HEK293 (cell line): Measurements from ENCODE around the gene PROSER3.

Experiments
- GLIS1 ChIP-seq: fragments of 450-650 bp; formaldehyde crosslinking; IDR thresholded peaks from 2 replicates; pipeline ENCODE4 v1.5.1; 2016; ENCODE audit warnings: missing biosample characterization, missing genetic modification characterization
- GLIS2 ChIP-seq: fragments of 450-650 bp; formaldehyde crosslinking; IDR thresholded peaks from 2 replicates; pipeline ENCODE4 v1.5.1; 2016; ENCODE audit warnings: missing biosample characterization, missing genetic modification characterization
- HOXA7 ChIP-seq: sonication (generic); formaldehyde crosslinking; IDR thresholded peaks from 2 replicates; pipeline ENCODE4 v1.8.1; 2022; ENCODE audit warnings: missing genetic modification reagents, borderline replicate concordance
- KLF16 ChIP-seq: fragments of 450-650 bp; formaldehyde crosslinking; IDR thresholded peaks from 2 replicates; pipeline ENCODE4 v1.5.1; 2017; ENCODE audit warnings: missing biosample characterization, missing genetic modification characterization
- MYNN ChIP-seq: fragments of 450-650 bp; formaldehyde crosslinking; IDR thresholded peaks from 2 replicates; pipeline ENCODE4 v1.5.1; 2016; ENCODE audit warnings: missing biosample characterization, missing genetic modification characterization, borderline replicate concordance
- OSR2 ChIP-seq: fragments of 450-650 bp; formaldehyde crosslinking; IDR thresholded peaks from 2 replicates; pipeline ENCODE4 v1.5.1; 2016; ENCODE audit warnings: missing biosample characterization, missing genetic modification characterization
- REPIN1 ChIP-seq: fragments of 450-650 bp; formaldehyde crosslinking; IDR thresholded peaks from 2 replicates; pipeline ENCODE4 v1.5.1; 2017; ENCODE audit warnings: missing biosample characterization, missing genetic modification characterization, low read depth
- WT1 ChIP-seq: fragments of 450-650 bp; formaldehyde crosslinking; IDR thresholded peaks from 2 replicates; pipeline ENCODE4 v1.5.1; 2016; ENCODE audit warnings: missing biosample characterization, missing genetic modification characterization
- ZBTB48 ChIP-seq: fragments of 450-650 bp; formaldehyde crosslinking; IDR thresholded peaks from 2 replicates; pipeline ENCODE4 v1.5.1; 2016; ENCODE audit warnings: missing biosample characterization, missing genetic modification characterization
- ZFP37 ChIP-seq: fragments of 450-650 bp; formaldehyde crosslinking; IDR thresholded peaks from 2 replicates; pipeline ENCODE4 v1.5.1; 2016; ENCODE audit warnings: missing biosample characterization, missing genetic modification characterization
- ZIC2 ChIP-seq: fragments of 450-650 bp; formaldehyde crosslinking; IDR thresholded peaks from 2 replicates; pipeline ENCODE4 v1.5.1; 2016; ENCODE audit warnings: missing biosample characterization, missing genetic modification characterization
- ZNF10 ChIP-seq: fragments of 450-650 bp; formaldehyde crosslinking; IDR thresholded peaks from 2 replicates; pipeline ENCODE4 v1.5.1; 2017; ENCODE audit warnings: missing biosample characterization, missing genetic modification characterization
- ZNF114 ChIP-seq: fragments of 450-650 bp; formaldehyde crosslinking; IDR thresholded peaks from 2 replicates; pipeline ENCODE4 v1.5.0; 2017; ENCODE audit warnings: missing biosample characterization, missing genetic modification characterization
- ZNF146 ChIP-seq: fragments of 450-650 bp; formaldehyde crosslinking; IDR thresholded peaks from 2 replicates; pipeline ENCODE4 v1.5.1; 2016; ENCODE audit warnings: missing biosample characterization, missing genetic modification characterization
- ZNF211 ChIP-seq: fragments of 450-650 bp; formaldehyde crosslinking; IDR thresholded peaks from 2 replicates; pipeline ENCODE4 v1.5.1; 2016; ENCODE audit warnings: low read depth, missing biosample characterization, missing genetic modification characterization
- ZNF24 ChIP-seq: fragments of 450-650 bp; formaldehyde crosslinking; IDR thresholded peaks from 2 replicates; pipeline ENCODE4 v1.5.1; 2016; ENCODE audit warnings: missing biosample characterization, missing genetic modification characterization
- ZNF248 ChIP-seq: fragments of 450-650 bp; formaldehyde crosslinking; IDR thresholded peaks from 2 replicates; pipeline ENCODE4 v1.5.1; 2017; ENCODE audit warnings: missing biosample characterization, missing genetic modification characterization
- ZNF366 ChIP-seq: fragments of 450-650 bp; formaldehyde crosslinking; conservative IDR thresholded peaks from 2 replicates; pipeline ENCODE4 v1.5.1; 2016; ENCODE audit warnings: missing biosample characterization, missing genetic modification characterization
- ZNF37A ChIP-seq: fragments of 450-650 bp; IDR thresholded peaks from 2 replicates; pipeline ENCODE4 v1.5.1; 2018; ENCODE audit warnings: missing biosample characterization, missing genetic modification characterization
- ZNF423 ChIP-seq: fragments of 450-650 bp; formaldehyde crosslinking; IDR thresholded peaks from 2 replicates; pipeline ENCODE4 v1.5.1; 2016; ENCODE audit warnings: missing biosample characterization, missing genetic modification characterization
- ZNF549 ChIP-seq: fragments of 450-650 bp; IDR thresholded peaks from 2 replicates; pipeline ENCODE4 v1.5.1; 2018; ENCODE audit warnings: missing biosample characterization, missing genetic modification characterization, mild to moderate bottlenecking, inconsistent platforms, moderate library complexity
- ZNF677 ChIP-seq: fragments of 450-650 bp; IDR thresholded peaks from 2 replicates; pipeline ENCODE4 v1.5.0; 2018; ENCODE audit warnings: missing biosample characterization, mild to moderate bottlenecking, missing genetic modification characterization, moderate library complexity
- ZNF747 ChIP-seq: fragments of 450-650 bp; formaldehyde crosslinking; IDR thresholded peaks from 2 replicates; pipeline ENCODE4 v1.5.1; 2016; ENCODE audit warnings: missing biosample characterization, missing genetic modification characterization
- ZNF76 ChIP-seq: fragments of 450-650 bp; formaldehyde crosslinking; IDR thresholded peaks from 2 replicates; pipeline ENCODE4; 2016; ENCODE audit warnings: low read depth, missing biosample characterization, missing genetic modification characterization, borderline replicate concordance
- ZNF777 ChIP-seq: fragments of 450-650 bp; formaldehyde crosslinking; IDR thresholded peaks from 2 replicates; pipeline ENCODE4 v1.5.1; 2017; ENCODE audit warnings: missing biosample characterization, missing genetic modification characterization, borderline replicate concordance
- ZNF792 ChIP-seq: fragments of 450-650 bp; formaldehyde crosslinking; IDR thresholded peaks from 2 replicates; pipeline ENCODE4 v1.5.1; 2016; ENCODE audit warnings: missing biosample characterization, missing genetic modification characterization
- ZNF837 ChIP-seq: fragments of 450-650 bp; formaldehyde crosslinking; IDR thresholded peaks from 2 replicates; pipeline ENCODE4 v1.5.1; 2016; ENCODE audit warnings: missing biosample characterization, missing genetic modification characterization
- ZSCAN16 ChIP-seq: fragments of 450-650 bp; formaldehyde crosslinking; IDR thresholded peaks from 2 replicates; pipeline ENCODE4 v1.5.1; 2016; ENCODE audit warnings: missing biosample characterization, missing genetic modification characterization
- ZXDB ChIP-seq: fragments of 450-650 bp; formaldehyde crosslinking; IDR thresholded peaks from 2 replicates; pipeline ENCODE4 v1.5.1; 2016; ENCODE audit warnings: missing biosample characterization, missing genetic modification characterization
- TF ChIP-seq, protein P1 (sequence below): fragments of 450-650 bp; formaldehyde crosslinking; IDR thresholded peaks from 2 replicates; pipeline ENCODE4 v1.5.1; 2016; ENCODE audit warnings: missing biosample characterization, missing genetic modification characterization
- TF ChIP-seq, protein P2 (sequence below): fragments of 450-650 bp; formaldehyde crosslinking; IDR thresholded peaks from 2 replicates; pipeline ENCODE4 v1.5.1; 2017; ENCODE audit warnings: missing biosample characterization, missing genetic modification characterization
- TF ChIP-seq, protein P3 (sequence below): fragments of 450-650 bp; formaldehyde crosslinking; IDR thresholded peaks from 2 replicates; pipeline ENCODE4 v1.5.1; 2016; ENCODE audit warnings: missing biosample characterization, missing genetic modification characterization
- TF ChIP-seq, protein P4 (sequence below): fragments of 450-650 bp; formaldehyde crosslinking; IDR thresholded peaks from 2 replicates; pipeline ENCODE4 v1.5.1; 2016; ENCODE audit warnings: missing biosample characterization, missing genetic modification characterization
- TF ChIP-seq, protein P5 (sequence below): fragments of 450-650 bp; formaldehyde crosslinking; IDR thresholded peaks from 2 replicates; pipeline ENCODE4 v1.5.1; 2016; ENCODE audit warnings: missing biosample characterization, missing genetic modification characterization

Gene PROSER3

DNA sequence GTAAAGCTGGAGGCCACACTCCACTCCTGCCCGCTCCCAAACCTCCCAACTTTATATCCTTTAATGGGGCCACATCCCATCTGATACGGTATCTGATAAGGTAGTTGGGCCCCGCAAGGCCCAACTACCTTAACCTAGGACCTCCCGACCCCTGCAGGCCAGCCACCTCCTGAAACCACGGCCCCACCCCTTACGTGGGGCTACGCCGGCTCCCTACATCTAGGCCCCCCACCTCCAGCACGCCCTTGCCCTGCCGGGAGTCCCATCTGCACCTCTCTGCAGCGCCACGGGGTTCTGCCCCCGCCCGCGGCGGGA is 17.9 kb upstream of the PROSER3 start (continued):
- TF ChIP-seq ZXDB (tag by site-specific recombination): no peak
- no peak for TF ChIP-seq OSR2 (tag by site-specific recombination)
- TF ChIP-seq, protein P1, sequence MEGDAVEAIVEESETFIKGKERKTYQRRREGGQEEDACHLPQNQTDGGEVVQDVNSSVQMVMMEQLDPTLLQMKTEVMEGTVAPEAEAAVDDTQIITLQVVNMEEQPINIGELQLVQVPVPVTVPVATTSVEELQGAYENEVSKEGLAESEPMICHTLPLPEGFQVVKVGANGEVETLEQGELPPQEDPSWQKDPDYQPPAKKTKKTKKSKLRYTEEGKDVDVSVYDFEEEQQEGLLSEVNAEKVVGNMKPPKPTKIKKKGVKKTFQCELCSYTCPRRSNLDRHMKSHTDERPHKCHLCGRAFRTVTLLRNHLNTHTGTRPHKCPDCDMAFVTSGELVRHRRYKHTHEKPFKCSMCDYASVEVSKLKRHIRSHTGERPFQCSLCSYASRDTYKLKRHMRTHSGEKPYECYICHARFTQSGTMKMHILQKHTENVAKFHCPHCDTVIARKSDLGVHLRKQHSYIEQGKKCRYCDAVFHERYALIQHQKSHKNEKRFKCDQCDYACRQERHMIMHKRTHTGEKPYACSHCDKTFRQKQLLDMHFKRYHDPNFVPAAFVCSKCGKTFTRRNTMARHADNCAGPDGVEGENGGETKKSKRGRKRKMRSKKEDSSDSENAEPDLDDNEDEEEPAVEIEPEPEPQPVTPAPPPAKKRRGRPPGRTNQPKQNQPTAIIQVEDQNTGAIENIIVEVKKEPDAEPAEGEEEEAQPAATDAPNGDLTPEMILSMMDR (tag by site-specific recombination): peak; percentile 76
- TF ChIP-seq, protein P2, sequence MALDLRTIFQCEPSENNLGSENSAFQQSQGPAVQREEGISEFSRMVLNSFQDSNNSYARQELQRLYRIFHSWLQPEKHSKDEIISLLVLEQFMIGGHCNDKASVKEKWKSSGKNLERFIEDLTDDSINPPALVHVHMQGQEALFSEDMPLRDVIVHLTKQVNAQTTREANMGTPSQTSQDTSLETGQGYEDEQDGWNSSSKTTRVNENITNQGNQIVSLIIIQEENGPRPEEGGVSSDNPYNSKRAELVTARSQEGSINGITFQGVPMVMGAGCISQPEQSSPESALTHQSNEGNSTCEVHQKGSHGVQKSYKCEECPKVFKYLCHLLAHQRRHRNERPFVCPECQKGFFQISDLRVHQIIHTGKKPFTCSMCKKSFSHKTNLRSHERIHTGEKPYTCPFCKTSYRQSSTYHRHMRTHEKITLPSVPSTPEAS (tag by site-specific recombination): no peak
- 0 out of 2 replicates have a peak, but pooled peaks have one; percentile 18 for TF ChIP-seq ZNF677 (tag by site-specific recombination)
- no peak for TF ChIP-seq ZNF37A (tag by site-specific recombination)
- TF ChIP-seq ZNF24: no peak
- TF ChIP-seq ZNF366 (tag by site-specific recombination): no peak
- 0 out of 2 replicates have a peak, but pooled peaks have one; percentile 28 for TF ChIP-seq REPIN1
- 0 out of 2 replicates have a peak, but pooled peaks have one; percentile 42 for TF ChIP-seq ZFP37 (tag by site-specific recombination)
- TF ChIP-seq ZNF10 (tag by site-specific recombination): no peak
- TF ChIP-seq ZNF747 (tag by site-specific recombination): no peak
- TF ChIP-seq ZNF549: no peak
- no peak for TF ChIP-seq ZNF211 (tag by site-specific recombination)
- TF ChIP-seq ZNF792 (tag by site-specific recombination): no peak
- TF ChIP-seq ZNF248 (tag by site-specific recombination): no peak
- TF ChIP-seq HOXA7: no peak
- 0 out of 2 replicates have a peak, but pooled peaks have one; percentile 35 for TF ChIP-seq ZNF76 (tag by site-specific recombination)
- TF ChIP-seq GLIS2 (tag by site-specific recombination): peak; percentile 90
- TF ChIP-seq, protein P3, sequence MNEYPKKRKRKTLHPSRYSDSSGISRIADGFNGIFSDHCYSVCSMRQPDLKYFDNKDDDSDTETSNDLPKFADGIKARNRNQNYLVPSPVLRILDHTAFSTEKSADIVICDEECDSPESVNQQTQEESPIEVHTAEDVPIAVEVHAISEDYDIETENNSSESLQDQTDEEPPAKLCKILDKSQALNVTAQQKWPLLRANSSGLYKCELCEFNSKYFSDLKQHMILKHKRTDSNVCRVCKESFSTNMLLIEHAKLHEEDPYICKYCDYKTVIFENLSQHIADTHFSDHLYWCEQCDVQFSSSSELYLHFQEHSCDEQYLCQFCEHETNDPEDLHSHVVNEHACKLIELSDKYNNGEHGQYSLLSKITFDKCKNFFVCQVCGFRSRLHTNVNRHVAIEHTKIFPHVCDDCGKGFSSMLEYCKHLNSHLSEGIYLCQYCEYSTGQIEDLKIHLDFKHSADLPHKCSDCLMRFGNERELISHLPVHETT (tag by site-specific recombination): no peak
- 0 out of 2 replicates have a peak, but pooled peaks have one; percentile 4 for TF ChIP-seq ZNF146 (tag by site-specific recombination)
- TF ChIP-seq MYNN: no peak
- TF ChIP-seq ZNF777 (tag by site-specific recombination): peak; percentile 97; the same call in 1 of the 2 replicates
- no peak; the same call in none of the 2 replicates for TF ChIP-seq ZBTB48 (tag by site-specific recombination)
- TF ChIP-seq ZNF114 (tag by site-specific recombination): no peak
- TF ChIP-seq GLIS1 (tag by site-specific recombination): peak; percentile 33
- TF ChIP-seq, protein P4, sequence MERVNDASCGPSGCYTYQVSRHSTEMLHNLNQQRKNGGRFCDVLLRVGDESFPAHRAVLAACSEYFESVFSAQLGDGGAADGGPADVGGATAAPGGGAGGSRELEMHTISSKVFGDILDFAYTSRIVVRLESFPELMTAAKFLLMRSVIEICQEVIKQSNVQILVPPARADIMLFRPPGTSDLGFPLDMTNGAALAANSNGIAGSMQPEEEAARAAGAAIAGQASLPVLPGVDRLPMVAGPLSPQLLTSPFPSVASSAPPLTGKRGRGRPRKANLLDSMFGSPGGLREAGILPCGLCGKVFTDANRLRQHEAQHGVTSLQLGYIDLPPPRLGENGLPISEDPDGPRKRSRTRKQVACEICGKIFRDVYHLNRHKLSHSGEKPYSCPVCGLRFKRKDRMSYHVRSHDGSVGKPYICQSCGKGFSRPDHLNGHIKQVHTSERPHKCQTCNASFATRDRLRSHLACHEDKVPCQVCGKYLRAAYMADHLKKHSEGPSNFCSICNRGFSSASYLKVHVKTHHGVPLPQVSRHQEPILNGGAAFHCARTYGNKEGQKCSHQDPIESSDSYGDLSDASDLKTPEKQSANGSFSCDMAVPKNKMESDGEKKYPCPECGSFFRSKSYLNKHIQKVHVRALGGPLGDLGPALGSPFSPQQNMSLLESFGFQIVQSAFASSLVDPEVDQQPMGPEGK (tag by site-specific recombination): 0 out of 2 replicates have a peak, but pooled peaks have one; percentile 80
- TF ChIP-seq, protein P5, sequence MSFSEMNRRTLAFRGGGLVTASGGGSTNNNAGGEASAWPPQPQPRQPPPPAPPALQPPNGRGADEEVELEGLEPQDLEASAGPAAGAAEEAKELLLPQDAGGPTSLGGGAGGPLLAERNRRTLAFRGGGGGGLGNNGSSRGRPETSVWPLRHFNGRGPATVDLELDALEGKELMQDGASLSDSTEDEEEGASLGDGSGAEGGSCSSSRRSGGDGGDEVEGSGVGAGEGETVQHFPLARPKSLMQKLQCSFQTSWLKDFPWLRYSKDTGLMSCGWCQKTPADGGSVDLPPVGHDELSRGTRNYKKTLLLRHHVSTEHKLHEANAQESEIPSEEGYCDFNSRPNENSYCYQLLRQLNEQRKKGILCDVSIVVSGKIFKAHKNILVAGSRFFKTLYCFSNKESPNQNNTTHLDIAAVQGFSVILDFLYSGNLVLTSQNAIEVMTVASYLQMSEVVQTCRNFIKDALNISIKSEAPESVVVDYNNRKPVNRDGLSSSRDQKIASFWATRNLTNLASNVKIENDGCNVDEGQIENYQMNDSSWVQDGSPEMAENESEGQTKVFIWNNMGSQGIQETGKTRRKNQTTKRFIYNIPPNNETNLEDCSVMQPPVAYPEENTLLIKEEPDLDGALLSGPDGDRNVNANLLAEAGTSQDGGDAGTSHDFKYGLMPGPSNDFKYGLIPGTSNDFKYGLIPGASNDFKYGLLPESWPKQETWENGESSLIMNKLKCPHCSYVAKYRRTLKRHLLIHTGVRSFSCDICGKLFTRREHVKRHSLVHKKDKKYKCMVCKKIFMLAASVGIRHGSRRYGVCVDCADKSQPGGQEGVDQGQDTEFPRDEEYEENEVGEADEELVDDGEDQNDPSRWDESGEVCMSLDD (tag by site-specific recombination): peak; percentile 66
- TF ChIP-seq KLF16 (tag by site-specific recombination): no peak; the same call in 1 of the 2 replicates
- no peak for TF ChIP-seq ZSCAN16
- TF ChIP-seq ZIC2 (tag by site-specific recombination): peak; percentile 100
- 0 out of 2 replicates have a peak, but pooled peaks have one; percentile 54 for TF ChIP-seq ZNF837 (tag by site-specific recombination)
- peak; percentile 77 for TF ChIP-seq ZNF423 (tag by site-specific recombination)
- peak; percentile 55 for TF ChIP-seq WT1 (tag by site-specific recombination)
